NCI-H1694 (cell line): Measurements from ENCODE around the gene MERTK.
"Not testable (repeated sequence)": the region's sequence is repeated elsewhere in the genome, so short reads cannot be mapped to it uniquely, and the experiment has no call there.

Source experiments
- DNase-seq: peaks from one replicate; lab custom pipeline; 2025; lab: John Stamatoyannopoulos, UW

The MERTK gene

DNA sequence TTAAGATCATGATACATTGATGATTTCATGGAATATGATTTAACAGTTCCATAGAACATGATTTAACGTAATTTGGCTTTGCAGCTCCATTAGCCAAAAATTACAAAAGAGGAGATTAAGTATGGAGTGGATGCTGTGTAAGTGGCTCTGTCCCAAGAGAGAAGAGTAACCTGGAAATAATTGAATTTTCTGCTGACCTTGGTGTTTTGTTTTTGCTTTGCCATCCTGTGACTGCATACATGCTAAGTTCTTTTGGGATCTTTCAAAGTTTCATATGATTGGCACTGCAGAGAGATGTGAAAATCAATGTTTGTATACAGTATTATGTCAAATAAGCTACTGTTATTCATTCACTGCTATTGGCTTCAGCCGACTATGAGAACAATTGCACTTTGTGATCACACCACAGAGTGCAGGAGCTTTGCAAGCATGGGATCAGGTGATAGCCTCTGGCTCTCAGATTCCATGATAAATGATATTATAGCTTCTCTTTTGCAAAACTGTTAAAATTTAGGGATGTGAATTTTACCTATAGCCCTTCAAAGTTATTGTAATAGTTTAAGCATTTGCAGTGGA, 110.6 kb downstream of the MERTK start:
- no peak for DNase-seq

DNA sequence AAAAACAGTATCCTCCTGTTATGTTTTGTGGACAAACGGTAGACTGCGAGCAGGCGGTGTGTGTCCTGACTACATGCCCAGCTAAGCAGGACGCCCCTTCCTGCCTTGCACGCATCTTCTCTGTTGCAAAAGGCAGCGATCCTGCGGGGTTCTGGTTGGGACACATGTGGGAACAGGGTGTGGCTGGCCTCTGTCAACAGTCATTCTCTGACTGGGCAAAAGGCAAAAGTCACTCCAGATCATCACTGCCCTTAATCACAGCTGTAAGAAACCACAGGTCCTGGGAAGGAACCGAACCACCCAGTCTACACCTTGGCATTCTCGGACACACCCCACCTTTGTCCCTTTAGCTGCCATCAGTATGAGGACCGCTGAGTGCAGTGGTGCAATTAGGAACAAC, 112.3 kb downstream of the MERTK start:
- no peak for DNase-seq

GRCh38 chr2:112012556-112012955, 114.1 kb downstream of the MERTK start:
- DNase-seq: no peak

GRCh38 chr2:112018846-112019245, 120.4 kb downstream of the MERTK start:
- DNase-seq: no peak

GRCh38 chr2:112019569-112019982, 121.2 kb downstream of the MERTK start:
- no peak for DNase-seq

- no peak for DNase-seq
Measured at GRCh38 chr2:112020561-112020960, 122.2 kb downstream of the MERTK start.

DNA sequence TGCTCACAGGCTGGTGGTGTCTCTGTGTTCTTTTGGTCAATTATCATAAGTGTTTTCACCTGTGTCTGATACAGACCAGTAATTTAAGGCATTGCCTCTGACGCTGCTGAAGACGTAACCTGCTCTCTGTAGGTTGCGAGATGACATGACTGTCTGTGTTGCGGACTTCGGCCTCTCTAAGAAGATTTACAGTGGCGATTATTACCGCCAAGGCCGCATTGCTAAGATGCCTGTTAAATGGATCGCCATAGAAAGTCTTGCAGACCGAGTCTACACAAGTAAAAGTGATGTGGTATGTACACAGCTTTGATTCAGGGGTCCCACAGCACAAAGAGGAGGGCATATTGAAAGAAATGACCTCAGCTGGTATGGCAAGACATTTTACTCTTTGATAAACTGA, 122.9 kb downstream of the MERTK start:
- no peak for DNase-seq

- DNase-seq: no peak
Measured at GRCh38 chr2:112021781-112022231, 123.4 kb downstream of the MERTK start.

DNA sequence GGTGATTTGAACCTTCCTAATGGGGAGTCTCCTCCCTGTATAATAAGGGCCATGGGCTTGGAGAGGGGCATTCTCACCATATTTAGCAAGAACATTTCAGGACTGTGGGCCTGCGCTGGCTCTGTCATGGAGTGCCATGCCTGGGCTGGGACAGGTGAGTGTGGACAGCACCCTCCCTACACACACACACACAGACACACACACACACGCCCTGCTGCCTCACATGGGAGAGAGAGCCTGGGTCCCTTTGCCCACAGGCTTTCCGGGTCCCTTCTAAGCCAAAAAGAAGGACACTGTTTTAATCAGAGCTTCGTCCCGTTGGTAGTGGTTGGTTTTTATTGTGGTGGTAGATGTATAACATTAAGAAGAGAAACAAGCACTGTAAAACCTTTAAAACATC, 125.3 kb downstream of the MERTK start:
- DNase-seq: no peak

- DNase-seq: no peak
Measured at GRCh38 chr2:112024231-112024630, 125.8 kb downstream of the MERTK start.

DNA sequence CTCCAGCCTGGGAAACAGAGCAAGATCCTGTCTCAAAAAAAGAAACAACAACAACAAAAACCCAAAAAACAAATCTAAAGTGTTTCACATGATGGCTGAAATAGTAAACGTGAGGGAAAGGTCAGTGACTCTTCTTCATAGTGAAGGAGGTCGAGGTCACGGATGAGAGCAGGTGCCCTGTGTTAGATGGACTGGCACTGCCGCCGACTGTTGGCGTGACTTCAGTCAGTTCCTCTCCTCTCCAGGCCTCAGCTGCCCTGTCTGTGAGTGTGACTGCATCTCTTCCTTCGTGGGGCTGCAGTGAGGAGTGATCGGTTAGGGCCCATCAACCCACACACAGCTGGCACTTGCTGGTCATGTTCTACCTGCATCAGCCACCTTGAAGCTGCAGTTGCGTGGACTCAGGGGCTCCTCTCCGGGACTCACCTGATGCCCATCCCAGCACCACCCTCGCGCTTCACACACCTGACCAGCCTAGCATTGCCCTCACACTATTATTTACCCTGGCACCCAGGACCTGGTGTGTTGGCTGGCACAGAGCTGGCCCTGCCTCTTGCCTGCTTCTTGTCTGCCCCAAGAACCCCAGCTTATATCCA, 126.6 kb downstream of the MERTK start:
- DNase-seq: no peak

- no peak for DNase-seq
Measured at GRCh38 chr2:112026509-112026908, 128.1 kb downstream of the MERTK start.

DNA sequence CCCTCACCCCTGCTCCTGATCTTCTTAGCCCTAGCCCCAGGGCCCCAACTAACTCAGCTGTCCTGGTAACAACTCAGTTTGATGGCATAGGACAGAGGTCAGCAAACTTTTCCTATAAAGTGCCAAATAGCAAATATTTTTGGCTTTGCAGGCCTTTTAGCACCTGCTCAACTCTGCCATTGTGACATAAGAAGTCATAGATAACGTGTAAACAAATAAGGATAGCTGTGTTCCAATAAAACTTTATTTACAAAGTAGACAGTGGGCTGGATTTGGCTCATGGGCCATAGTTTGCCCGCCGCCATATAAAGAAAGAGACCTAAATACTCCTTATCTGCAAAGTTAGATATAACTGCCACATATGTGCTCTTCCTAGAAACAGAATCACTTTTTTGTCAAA, 129.4 kb downstream of the MERTK start:
- DNase-seq: no peak

GRCh38 chr2:112029164-112029563, 130.8 kb downstream of the MERTK start:
- no peak for DNase-seq

- DNase-seq: no peak
Measured at GRCh38 chr2:112031473-112032223, 133.2 kb downstream of the MERTK start.

GRCh38 chr2:112032224-112032586, 133.8 kb downstream of the MERTK start:
- DNase-seq: no peak

DNA sequence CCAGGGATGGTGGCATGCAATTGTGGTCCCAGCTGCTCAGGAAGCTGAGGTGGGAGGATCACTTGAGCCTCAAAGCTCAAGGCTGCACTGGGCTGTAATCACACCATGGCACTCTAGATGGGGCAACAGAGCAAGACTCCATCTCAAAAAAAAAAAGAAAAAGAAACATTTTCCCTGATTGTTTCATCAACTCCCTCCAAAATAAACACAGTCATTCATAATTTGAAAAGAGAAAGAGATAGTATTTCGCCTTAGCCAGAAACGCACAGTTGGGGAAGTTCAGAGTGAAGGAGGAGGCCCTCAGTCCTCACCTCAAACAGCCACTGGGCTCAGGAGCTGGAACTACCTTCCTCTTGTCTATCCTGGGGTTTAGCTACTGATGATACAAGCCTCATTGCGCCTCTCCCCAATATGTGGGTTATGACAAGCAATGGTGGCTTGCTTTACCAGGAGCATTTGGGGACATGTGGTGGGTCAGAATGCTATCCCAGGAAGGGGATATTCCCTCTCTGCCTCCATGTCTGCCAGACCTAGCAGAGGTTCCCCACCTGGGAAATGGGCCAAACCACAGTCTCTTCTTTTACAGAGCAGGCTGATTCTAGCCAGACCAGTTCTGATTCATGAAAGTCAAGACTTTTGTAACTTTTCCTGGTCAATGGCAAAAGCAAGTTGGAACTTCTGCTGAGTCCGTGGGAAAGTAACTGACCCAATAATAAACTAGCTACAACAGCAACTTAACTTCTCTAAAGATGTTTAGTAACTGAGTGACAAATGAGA, 134.5 kb downstream of the MERTK start:
- DNase-seq: no peak

GRCh38 chr2:112033600-112033999, 135.2 kb downstream of the MERTK start:
- no peak for DNase-seq

DNA sequence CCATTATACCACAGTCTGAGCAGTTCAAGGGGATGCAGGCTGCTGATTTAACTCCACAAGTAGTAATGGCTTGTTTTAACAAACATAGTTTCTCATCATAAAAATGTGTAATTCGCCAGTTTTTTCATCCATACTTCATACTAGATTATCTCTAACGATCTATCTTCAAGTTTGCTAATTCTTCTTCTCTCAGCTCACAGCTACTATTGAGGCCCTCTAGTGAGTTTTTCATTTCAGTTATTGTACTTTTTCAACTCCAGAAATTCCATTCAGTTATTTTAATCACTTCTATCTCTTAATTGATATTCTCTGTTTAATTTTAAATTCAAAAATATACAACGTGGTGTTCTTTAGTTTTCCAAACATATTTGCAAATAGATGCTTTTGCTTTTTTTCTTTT, 136.5 kb downstream of the MERTK start:
- DNase-seq: no peak

GRCh38 chr2:112035786-112036185, 137.4 kb downstream of the MERTK start:
- DNase-seq: no peak

DNA sequence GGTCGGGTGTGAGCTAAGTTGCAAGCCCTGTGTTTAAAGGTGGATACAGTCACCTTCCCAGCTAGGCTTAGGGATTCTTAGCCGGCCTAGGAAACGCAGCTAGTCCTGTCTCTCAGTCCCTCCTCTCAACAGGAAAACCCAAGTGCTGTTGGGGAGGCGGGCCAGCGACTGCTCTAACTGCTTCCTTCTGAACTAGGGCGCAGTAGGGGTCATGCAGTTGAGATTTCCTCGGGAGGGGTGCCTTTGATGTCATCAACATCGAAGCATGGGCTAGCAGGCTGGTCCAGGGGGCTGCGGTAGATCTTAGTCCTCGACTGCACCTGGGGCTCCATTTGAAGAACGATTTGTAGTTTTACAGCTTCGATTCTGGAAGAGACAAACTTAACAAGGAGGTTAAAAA, 141.1 kb downstream of the MERTK start:
- not testable (repeated sequence) for DNase-seq

GRCh38 chr2:112040066-112040465, 141.7 kb downstream of the MERTK start:
- not testable (repeated sequence) for DNase-seq

GRCh38 chr2:112041460-112041859, 143.1 kb downstream of the MERTK start:
- DNase-seq: not testable (repeated sequence)
